Muscle layer of duodenum (tissue), 2 donors: ENCODE data around the gene SYT8.

Experiments
- H3K27ac ChIP-seq: one replicate; pipeline ENCODE4 v1.7.0; 2013; ENCODE audit warnings: mild to moderate bottlenecking, low read length
- H3K27me3 ChIP-seq: one replicate; pipeline ENCODE4 v1.7.0; 2013; ENCODE audit warnings: low read depth, mild to moderate bottlenecking, control low read depth, low read length
- H3K36me3 ChIP-seq, 2 donors: one replicate each; pipeline ENCODE4 v1.7.0; 2013; ENCODE audit warnings: low read length in 2 of 2, control low read depth in 1 of 2, mild to moderate bottlenecking in 1 of 2; ENCODE audit not compliant: insufficient read depth in 2 of 2, control insufficient read depth in 1 of 2
- H3K4me1 ChIP-seq, 2 donors: one replicate each; pipeline ENCODE4 v1.7.0; 2013; ENCODE audit warnings: low read length in 2 of 2, mild to moderate bottlenecking in 2 of 2, control low read depth in 1 of 2, moderate library complexity in 1 of 2; ENCODE audit not compliant: insufficient read depth in 2 of 2, control insufficient read depth in 1 of 2
- H3K4me3 ChIP-seq, 2 donors: one replicate each; pipeline ENCODE4 v1.7.0; 2013; ENCODE audit warnings: low read length in 2 of 2, low read depth in 1 of 2, mild to moderate bottlenecking in 1 of 2
- H3K9me3 ChIP-seq, 2 donors: one replicate each; pipeline ENCODE4 v1.7.0; 2013; ENCODE audit warnings: low read length in 2 of 2, control low read depth in 1 of 2, mild to moderate bottlenecking in 1 of 2; ENCODE audit not compliant: control insufficient read depth in 1 of 2
- donor health status: healthy.

SYT8 gene

GRCh38 chr11:1842149-1843097 lies 7.6 kb downstream of the SYT8 start:
- H3K4me1 ChIP-seq: peaks cover 4 to 11% of the 10 kb centered on the region in 2 donors
- no peak overlapping the region for H3K4me3 ChIP-seq
- no peak overlapping the region for H3K27ac ChIP-seq
- no peaks in the 10 kb centered on the region for H3K9me3 ChIP-seq
- no peaks in the 10 kb centered on the region for H3K36me3 ChIP-seq
- H3K27me3 ChIP-seq: peaks cover 5% of the 10 kb centered on the region

- Histone ChIP-seq H3K4me1 (peaks cover 4% of the 10 kb centered on the region in 2 donors), H3K27me3 (peaks cover 5% of the 10 kb centered on the region), H3K36me3 (no peaks in the 10 kb centered on the region), H3K9me3 (no peaks in the 10 kb centered on the region), H3K4me3 (no peak overlapping the region), H3K27ac (no peak overlapping the region)
These were observed 8.3 kb downstream of the SYT8 start for GRCh38 chr11:1843098-1843473.

- peaks cover 5% of the 10 kb centered on the region for H3K27me3 ChIP-seq
- no peaks in the 10 kb centered on the region for H3K9me3 ChIP-seq
- H3K27ac ChIP-seq: no peak overlapping the region
- no peaks in the 10 kb centered on the region for H3K36me3 ChIP-seq
- peaks cover 4% of the 10 kb centered on the region in 2 donors for H3K4me1 ChIP-seq
- H3K4me3 ChIP-seq: no peak overlapping the region
These were observed 9.0 kb downstream of the SYT8 start for GRCh38 chr11:1843796-1844195.

GRCh38 chr11:1844221-1845094 lies 9.7 kb downstream of the SYT8 start:
- no peak overlapping the region for H3K27ac ChIP-seq
- peaks cover 5% of the 10 kb centered on the region for H3K27me3 ChIP-seq
- no peaks in the 10 kb centered on the region for H3K9me3 ChIP-seq
- H3K4me3 ChIP-seq: no peak overlapping the region
- H3K36me3 ChIP-seq: no peaks in the 10 kb centered on the region
- peaks cover 4% of the 10 kb centered on the region in 2 donors for H3K4me1 ChIP-seq

GRCh38 chr11:1845095-1845429 lies 10.3 kb downstream of the SYT8 start:
- peaks cover 4% of the 10 kb centered on the region in 2 donors for H3K4me1 ChIP-seq
- H3K4me3 ChIP-seq: no peak overlapping the region
- peaks cover 5% of the 10 kb centered on the region for H3K27me3 ChIP-seq
- H3K27ac ChIP-seq: no peak overlapping the region
- H3K36me3 ChIP-seq: no peaks in the 10 kb centered on the region
- H3K9me3 ChIP-seq: no peaks in the 10 kb centered on the region

GRCh38 chr11:1845561-1846452 lies 11.0 kb downstream of the SYT8 start:
- Histone ChIP-seq H3K27ac (no peak overlapping the region), H3K4me3 (no peak overlapping the region), H3K36me3 (no peaks in the 10 kb centered on the region), H3K9me3 (no peaks in the 10 kb centered on the region), H3K27me3 (peaks cover 5% of the 10 kb centered on the region), H3K4me1 (peaks cover 0 to 4% of the 10 kb centered on the region in 2 donors)

GRCh38 chr11:1846453-1846932 lies 11.7 kb downstream of the SYT8 start:
- H3K4me3 ChIP-seq: no peak overlapping the region
- H3K27ac ChIP-seq: no peak overlapping the region
- peaks cover 0 to 4% of the 10 kb centered on the region in 2 donors for H3K4me1 ChIP-seq
- H3K36me3 ChIP-seq: no peaks in the 10 kb centered on the region
- no peaks in the 10 kb centered on the region for H3K9me3 ChIP-seq
- H3K27me3 ChIP-seq: peaks cover 5% of the 10 kb centered on the region

- no peaks in the 10 kb centered on the region for H3K9me3 ChIP-seq
These were observed 12.4 kb downstream of the SYT8 start for GRCh38 chr11:1847006-1847735.

GRCh38 chr11:1847926-1848639 lies 13.3 kb downstream of the SYT8 start:
- no peak overlapping the region for H3K27ac ChIP-seq
- no peaks in the 10 kb centered on the region for H3K36me3 ChIP-seq
- H3K4me1 ChIP-seq: peaks cover 0 to 4% of the 10 kb centered on the region in 2 donors
- no peaks in the 10 kb centered on the region for H3K9me3 ChIP-seq
- no peak overlapping the region for H3K4me3 ChIP-seq
- H3K27me3 ChIP-seq: peaks cover 5% of the 10 kb centered on the region

More at GRCh38 chr11:1847006-1847735, 12.4 kb downstream of the SYT8 start:
- peaks cover 0 to 4% of the 10 kb centered on the region in 2 donors for H3K4me1 ChIP-seq
- H3K36me3 ChIP-seq: no peaks in the 10 kb centered on the region
- no peak overlapping the region for H3K4me3 ChIP-seq
- peaks cover 5% of the 10 kb centered on the region for H3K27me3 ChIP-seq
- no peak overlapping the region for H3K27ac ChIP-seq
